HG02885 (cell line): ENCODE results near the gene MAN1C1.

Experiments used
- ATAC-seq: cut with Tn5 transposase; IDR thresholded peaks from one replicate; pipeline ENCODE4 v1.9.1; 2021; ENCODE audit warnings: mild to moderate bottlenecking; ENCODE audit not compliant: unreplicated experiment, poor library complexity

MAN1C1 gene

DNA sequence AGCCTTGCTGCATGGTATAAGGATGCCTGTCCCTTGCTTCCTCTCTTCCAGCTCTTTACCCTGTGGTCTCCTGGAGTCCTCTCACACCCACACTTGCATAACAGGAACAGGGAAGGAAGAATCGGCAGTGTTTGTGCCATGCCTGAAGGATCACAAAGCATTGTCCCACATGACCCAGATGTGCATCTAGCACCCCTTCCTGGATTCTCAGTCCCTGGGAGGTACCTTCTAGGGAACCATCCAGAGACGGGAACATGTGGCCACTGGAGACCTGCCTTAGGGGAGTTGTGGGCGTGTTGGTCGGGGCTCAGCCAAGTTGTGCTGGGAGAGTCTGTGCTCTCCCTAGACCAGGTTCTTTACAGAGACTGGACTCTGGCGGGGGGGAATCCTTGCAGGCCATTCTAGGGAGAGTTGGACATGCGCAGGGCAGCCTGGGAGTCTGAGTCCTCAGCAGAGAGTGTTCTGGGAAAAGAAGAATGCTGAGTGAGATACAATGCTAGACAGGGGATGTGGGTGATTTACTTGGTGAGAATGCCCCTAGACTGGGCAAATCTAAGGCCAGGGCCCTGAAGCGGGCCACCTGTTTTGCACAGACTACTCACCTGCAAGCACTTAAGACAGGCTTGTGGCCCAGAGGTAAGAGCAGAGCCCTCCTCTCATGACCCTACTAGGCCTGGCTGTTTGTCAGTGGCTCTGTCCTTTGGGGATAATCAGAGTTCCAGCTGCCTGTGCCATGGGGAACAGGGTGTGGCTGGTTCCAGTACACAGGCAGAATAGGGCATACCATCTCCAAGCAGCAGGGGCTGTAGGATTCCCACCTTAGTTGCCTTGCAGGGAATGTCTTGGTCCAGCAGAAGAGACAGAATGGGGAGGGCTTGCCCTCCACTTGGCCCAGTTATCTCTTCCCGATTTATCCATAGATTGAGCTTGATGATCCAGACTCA lies 89.8 kb downstream of the MAN1C1 start:
- ATAC-seq = no peak

- no peak for ATAC-seq
These were observed 90.9 kb downstream of the MAN1C1 start for GRCh38 chr1:25707280-25708016.

DNA sequence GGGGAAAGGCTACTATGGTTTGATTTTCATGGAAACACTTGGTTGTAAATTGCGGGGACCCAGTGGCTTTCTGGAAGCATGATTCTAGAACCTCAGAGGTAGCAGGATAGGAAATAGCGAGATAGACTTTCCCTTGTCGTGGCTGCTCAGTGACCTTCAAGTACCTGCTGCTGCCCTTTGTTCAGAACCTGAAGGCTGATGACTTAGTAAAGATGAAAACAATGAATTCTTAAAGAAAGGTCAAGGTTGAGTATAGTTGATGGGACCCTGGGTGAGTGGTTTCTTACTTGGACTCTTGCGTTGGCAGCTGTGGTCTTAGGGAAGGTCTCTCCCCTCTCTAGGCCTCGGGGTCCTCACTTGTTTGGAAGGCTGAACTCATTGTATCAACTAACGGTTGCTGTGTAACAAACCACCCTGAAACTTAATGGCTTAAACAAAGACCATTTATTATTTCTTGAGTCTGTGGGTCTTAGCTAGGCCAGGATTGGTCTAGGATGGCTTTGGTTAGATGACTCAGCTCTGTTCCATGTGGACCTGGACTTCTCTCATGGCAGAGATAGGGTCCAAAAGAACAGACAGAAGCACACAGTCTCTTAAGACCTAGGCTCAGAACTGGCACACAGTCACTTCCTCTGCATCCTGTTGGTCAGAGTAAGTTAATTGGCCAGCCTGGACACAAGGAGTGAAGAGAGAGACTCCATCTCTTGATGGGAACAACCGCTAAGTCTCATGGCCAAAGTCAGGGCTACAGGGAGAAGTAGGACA lies 94.2 kb downstream of the MAN1C1 start:
- ATAC-seq = no peak

- no peak for ATAC-seq
These were observed 95.1 kb downstream of the MAN1C1 start for GRCh38 chr1:25711555-25712298.

GRCh38 chr1:25712299-25712970 lies 95.8 kb downstream of the MAN1C1 start:
- ATAC-seq = no peak

GRCh38 chr1:25713961-25714360 lies 97.4 kb downstream of the MAN1C1 start:
- no peak for ATAC-seq

GRCh38 chr1:25714372-25714931 lies 97.9 kb downstream of the MAN1C1 start:
- ATAC-seq = no peak

- no peak for ATAC-seq
These were observed 99.3 kb downstream of the MAN1C1 start for GRCh38 chr1:25715888-25716287.

GRCh38 chr1:25716320-25716719 lies 99.7 kb downstream of the MAN1C1 start:
- ATAC-seq = no peak

GRCh38 chr1:25718732-25719131 lies 102.1 kb downstream of the MAN1C1 start:
- ATAC-seq = no peak

DNA sequence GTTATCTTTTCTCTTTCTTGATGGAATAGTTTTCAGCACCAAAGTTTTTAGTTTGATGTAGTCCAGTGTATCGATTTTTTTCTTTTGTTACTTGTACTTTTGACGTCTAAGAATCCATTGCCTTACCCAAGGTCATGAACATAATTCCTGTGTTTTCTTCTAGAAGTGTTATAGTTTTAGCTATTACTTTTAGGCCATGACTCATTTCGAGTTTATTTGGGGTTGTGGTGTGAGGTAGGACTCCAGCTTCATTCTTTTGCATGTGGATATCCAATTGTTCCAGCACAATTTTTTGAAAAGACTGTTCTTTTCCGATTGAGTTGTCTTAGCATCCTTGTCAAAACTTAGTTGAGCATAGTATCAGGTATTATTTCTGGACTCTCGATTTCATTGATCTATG lies 104.0 kb downstream of the MAN1C1 start:
- no peak for ATAC-seq

DNA sequence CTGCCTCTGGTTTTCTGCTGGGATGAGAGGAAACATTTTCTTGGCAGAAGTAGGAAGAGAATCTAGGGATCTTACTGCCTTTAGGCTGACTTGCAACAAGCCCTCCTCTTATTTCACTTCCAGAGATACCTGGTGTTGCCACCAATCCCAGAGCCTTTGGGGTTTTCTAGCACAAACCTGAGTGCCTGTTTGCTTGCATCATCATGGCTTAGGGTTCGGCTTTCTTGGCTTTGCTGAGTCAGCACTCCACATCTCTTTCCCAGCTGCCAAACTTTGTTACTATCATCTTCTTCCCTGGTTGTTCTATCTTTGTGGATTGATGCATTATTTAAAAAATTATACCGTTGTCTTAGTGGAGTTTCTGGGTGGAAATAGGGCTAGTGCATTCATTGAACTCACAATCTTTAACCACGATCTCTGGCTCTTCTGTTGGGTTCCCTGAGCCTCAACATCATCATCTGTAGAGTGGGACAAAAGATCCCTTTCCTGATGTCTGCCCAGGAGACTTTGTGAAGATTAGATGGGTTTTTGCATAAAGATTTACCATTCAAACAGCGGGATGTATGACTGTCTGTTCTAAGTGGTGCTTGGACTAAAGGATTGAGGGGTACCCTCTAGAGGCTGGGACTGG lies 106.8 kb downstream of the MAN1C1 start:
- ATAC-seq = no peak

- ATAC-seq = no peak
These were observed 107.6 kb downstream of the MAN1C1 start for GRCh38 chr1:25724201-25724600.

DNA sequence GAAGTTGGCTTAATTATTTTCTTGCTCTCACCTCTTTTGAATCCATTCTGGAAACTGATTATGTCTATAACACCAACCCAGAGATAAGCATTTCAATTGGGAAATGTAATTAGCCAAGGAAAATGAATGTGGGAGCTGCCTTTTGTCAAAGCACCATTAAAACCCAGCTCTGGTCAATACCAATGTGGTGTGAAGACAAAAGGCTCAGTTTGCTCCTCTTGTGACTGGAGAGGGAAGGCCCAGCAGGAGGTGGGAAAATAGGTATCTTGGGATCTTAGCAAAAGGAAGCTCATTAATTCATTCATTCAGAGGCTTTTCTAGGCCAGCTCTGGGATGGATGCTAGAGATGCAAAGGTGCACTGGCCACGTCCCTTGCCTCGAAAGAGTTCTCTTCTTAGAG lies 108.4 kb downstream of the MAN1C1 start:
- no peak for ATAC-seq

DNA sequence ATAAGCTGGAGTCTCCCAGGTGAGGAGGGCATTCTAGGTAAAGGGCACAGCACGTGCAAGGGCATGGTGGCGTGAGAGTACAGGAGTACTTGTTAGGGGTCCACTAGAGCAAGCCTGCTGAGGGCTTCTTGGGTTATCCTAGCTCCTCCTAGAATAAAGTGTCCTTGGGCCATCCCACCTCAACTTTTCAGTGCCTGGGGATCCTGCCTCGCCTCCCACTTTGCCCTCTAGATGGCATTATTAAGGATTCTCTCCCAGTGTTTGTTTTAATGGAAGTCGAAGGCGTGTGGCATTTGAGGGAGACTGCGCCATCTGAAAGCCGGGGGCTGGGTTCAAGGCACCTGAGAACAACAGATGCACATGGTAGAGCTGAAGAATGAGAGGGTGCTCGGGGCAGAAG lies 108.9 kb downstream of the MAN1C1 start:
- ATAC-seq = no peak

GRCh38 chr1:25727088-25727487 lies 110.5 kb downstream of the MAN1C1 start:
- no peak for ATAC-seq

DNA sequence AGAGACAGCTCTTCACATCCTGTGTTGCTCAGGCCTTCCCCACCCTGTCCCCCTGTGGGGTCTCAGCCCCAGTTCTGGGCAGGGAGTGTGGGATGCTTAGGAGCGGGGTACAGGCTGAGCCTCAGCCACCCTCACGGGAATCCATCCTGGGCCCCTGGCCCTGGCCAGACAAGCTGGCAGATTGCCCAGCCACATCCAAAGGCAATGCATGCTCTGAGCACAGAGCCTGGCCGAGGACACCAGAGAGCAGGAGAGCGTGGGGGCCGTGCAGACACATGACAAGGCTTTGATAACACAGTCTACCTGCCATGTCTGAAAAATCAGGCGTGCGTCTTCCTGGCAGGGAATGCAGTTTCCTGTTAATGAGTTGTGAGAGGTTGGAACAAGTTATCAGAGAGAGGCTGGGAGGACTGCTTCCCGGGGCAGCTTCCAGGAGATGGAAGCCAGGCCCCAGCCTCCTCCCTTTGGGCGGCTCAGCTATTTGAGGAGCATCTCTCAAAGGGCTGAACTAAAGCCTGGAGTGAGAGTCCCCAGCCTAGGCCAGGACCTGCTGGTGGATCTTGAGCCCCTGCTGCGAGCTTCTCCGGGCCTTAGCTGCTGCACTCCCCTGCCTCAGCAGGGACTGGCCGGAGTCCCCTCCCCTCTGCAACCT lies 111.2 kb downstream of the MAN1C1 start:
- ATAC-seq = no peak

GRCh38 chr1:25728301-25728935 lies 111.8 kb downstream of the MAN1C1 start:
- no peak for ATAC-seq
